ENCODE measurements around the gene MRPL4. TPM values are rescaled to one million over a fixed set of nuclear protein-coding genes. Genes with fewer than 3 reads are reported as not detected.
A peak's percentile ranks its signal among the peaks of the same experiment; 100 is the strongest.

MRPL4 gene
- total and polyA plus RNA-seq, 4 donors, result 21.5 to 74.8 (median 33.7) TPM

DNA sequence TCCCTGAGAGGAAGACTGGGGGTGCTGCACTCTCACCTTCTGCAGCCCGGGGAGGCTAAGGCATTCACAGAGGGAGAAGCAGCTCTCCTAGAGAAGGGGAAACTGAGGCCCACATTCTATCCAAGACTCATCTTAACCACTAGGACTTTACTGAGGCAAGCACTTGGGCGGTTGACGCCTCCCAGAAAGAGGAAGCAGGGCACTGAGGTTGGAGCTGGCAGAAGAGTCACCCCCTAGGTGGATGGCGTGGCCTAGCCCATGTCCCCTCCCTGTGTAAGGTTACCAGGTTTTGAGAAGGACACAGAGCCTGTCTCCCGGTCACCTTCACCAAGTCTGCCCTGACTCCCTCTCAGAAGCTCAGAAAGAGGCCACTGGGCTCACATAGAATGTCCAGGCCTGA is 23.6 kb upstream of the MRPL4 start:
- Histone ChIP-seq H3K27ac (ENCODE audit: low read depth in 1 of 2, low read length in 2 of 2) (no peak overlapping the region), H3K9me3 (ENCODE audit: control insufficient read depth in 4 of 4, low read length in 3 of 4) (no peaks in the 10 kb centered on the region), H3K4me1 (ENCODE audit: control insufficient read depth in 4 of 4, insufficient read depth in 4 of 4, low read length in 3 of 4) (peaks cover 0 to 15% (median 8%) of the 10 kb centered on the region in 4 donors), H3K9ac (ENCODE audit: low read depth in 1 of 2, low read length in 2 of 2) (peak overlapping the region in 1 of 2 donors; percentile 8), H3K4me3 (ENCODE audit: low read depth in 1 of 3, low read length in 3 of 3) (no peak overlapping the region), H3K36me3 (ENCODE audit: control insufficient read depth in 4 of 4, insufficient read depth in 3 of 4, low read depth in 1 of 4, low read length in 3 of 4) (peaks cover 0 to 3% (median 0%) of the 10 kb centered on the region in 4 donors), H3K27me3 (ENCODE audit: control insufficient read depth in 4 of 4, insufficient read depth in 4 of 4, low read length in 3 of 4) (no peaks in the 10 kb centered on the region)
- no peak for TF ChIP-seq TAF1 (conservative IDR thresholded peaks at IDR 0.05)
- TF ChIP-seq, protein P1, sequence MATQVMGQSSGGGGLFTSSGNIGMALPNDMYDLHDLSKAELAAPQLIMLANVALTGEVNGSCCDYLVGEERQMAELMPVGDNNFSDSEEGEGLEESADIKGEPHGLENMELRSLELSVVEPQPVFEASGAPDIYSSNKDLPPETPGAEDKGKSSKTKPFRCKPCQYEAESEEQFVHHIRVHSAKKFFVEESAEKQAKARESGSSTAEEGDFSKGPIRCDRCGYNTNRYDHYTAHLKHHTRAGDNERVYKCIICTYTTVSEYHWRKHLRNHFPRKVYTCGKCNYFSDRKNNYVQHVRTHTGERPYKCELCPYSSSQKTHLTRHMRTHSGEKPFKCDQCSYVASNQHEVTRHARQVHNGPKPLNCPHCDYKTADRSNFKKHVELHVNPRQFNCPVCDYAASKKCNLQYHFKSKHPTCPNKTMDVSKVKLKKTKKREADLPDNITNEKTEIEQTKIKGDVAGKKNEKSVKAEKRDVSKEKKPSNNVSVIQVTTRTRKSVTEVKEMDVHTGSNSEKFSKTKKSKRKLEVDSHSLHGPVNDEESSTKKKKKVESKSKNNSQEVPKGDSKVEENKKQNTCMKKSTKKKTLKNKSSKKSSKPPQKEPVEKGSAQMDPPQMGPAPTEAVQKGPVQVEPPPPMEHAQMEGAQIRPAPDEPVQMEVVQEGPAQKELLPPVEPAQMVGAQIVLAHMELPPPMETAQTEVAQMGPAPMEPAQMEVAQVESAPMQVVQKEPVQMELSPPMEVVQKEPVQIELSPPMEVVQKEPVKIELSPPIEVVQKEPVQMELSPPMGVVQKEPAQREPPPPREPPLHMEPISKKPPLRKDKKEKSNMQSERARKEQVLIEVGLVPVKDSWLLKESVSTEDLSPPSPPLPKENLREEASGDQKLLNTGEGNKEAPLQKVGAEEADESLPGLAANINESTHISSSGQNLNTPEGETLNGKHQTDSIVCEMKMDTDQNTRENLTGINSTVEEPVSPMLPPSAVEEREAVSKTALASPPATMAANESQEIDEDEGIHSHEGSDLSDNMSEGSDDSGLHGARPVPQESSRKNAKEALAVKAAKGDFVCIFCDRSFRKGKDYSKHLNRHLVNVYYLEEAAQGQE (IDR thresholded peaks at IDR 0.05), result no peak
- TF ChIP-seq FOXA1 (IDR thresholded peaks at IDR 0.05), result no peak
- TF ChIP-seq, protein P2, sequence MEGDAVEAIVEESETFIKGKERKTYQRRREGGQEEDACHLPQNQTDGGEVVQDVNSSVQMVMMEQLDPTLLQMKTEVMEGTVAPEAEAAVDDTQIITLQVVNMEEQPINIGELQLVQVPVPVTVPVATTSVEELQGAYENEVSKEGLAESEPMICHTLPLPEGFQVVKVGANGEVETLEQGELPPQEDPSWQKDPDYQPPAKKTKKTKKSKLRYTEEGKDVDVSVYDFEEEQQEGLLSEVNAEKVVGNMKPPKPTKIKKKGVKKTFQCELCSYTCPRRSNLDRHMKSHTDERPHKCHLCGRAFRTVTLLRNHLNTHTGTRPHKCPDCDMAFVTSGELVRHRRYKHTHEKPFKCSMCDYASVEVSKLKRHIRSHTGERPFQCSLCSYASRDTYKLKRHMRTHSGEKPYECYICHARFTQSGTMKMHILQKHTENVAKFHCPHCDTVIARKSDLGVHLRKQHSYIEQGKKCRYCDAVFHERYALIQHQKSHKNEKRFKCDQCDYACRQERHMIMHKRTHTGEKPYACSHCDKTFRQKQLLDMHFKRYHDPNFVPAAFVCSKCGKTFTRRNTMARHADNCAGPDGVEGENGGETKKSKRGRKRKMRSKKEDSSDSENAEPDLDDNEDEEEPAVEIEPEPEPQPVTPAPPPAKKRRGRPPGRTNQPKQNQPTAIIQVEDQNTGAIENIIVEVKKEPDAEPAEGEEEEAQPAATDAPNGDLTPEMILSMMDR (IDR thresholded peaks at IDR 0.05; ENCODE audit: low read depth, low read length, missing input control), result no peak
- no peak for TF ChIP-seq HNF4G (IDR thresholded peaks at IDR 0.05)
- TF ChIP-seq EGR1 (IDR thresholded peaks at IDR 0.05; ENCODE audit: low read depth in 2 of 2), result no peak
- DNase-seq (ENCODE audit: low spot score), result no peak
- 85% methylated on average over 5 of the region's 5 CpGs for WGBS

DNA sequence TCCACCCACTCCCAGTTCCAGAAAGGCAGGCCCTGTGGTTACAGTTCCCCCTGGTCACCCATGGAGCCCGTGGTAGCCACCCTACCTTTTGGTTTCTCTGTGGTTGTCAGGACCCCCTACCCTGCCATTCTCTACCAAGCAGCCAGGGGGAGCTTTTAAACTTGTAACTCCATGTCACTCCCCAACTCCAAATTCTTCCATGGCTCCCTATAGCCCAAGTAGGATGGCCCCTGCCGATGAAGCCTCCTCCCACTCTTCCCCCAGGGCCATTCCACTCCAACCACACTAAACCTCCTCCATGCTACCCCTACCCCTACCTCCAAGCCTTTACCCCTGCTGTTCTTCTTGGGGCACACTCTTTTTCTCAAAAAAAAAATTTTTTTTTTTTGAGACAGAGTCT is 23.1 kb upstream of the MRPL4 start:
- no peak overlapping the region for H3K4me3 ChIP-seq (ENCODE audit: low read depth in 1 of 3, low read length in 3 of 3)
- H3K27ac ChIP-seq (ENCODE audit: low read depth in 1 of 2, low read length in 2 of 2), result no peak overlapping the region
- no peaks in the 10 kb centered on the region for H3K27me3 ChIP-seq (ENCODE audit: control insufficient read depth in 4 of 4, insufficient read depth in 4 of 4, low read length in 3 of 4)
- H3K36me3 ChIP-seq (ENCODE audit: control insufficient read depth in 4 of 4, insufficient read depth in 3 of 4, low read depth in 1 of 4, low read length in 3 of 4), result peaks cover 0 to 2% (median 0%) of the 10 kb centered on the region in 4 donors
- WGBS, result 58% methylated on average over 2 of the region's 2 CpGs
- no peak for DNase-seq (ENCODE audit: low spot score)
- TF ChIP-seq RAD21 (IDR thresholded peaks at IDR 0.05), result peak; percentile 45 to 77
- TF ChIP-seq TAF1 (conservative IDR thresholded peaks at IDR 0.05), result no peak
- TF ChIP-seq, protein P1 (IDR thresholded peaks at IDR 0.05), result no peak
- TF ChIP-seq, protein P3, sequence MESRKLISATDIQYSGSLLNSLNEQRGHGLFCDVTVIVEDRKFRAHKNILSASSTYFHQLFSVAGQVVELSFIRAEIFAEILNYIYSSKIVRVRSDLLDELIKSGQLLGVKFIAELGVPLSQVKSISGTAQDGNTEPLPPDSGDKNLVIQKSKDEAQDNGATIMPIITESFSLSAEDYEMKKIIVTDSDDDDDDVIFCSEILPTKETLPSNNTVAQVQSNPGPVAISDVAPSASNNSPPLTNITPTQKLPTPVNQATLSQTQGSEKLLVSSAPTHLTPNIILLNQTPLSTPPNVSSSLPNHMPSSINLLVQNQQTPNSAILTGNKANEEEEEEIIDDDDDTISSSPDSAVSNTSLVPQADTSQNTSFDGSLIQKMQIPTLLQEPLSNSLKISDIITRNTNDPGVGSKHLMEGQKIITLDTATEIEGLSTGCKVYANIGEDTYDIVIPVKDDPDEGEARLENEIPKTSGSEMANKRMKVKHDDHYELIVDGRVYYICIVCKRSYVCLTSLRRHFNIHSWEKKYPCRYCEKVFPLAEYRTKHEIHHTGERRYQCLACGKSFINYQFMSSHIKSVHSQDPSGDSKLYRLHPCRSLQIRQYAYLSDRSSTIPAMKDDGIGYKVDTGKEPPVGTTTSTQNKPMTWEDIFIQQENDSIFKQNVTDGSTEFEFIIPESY (IDR thresholded peaks at IDR 0.05), result no peak
- no peak for TF ChIP-seq EGR1 (IDR thresholded peaks at IDR 0.05; ENCODE audit: low read depth in 2 of 2)
- TF ChIP-seq NR2F2 (IDR thresholded peaks at IDR 0.05), result no peak
- no peak for TF ChIP-seq HNF4G (IDR thresholded peaks at IDR 0.05)
- no peak for TF ChIP-seq GABPA (IDR thresholded peaks at IDR 0.05 in 1 of 2, conservative IDR thresholded peaks at IDR 0.05 in 1 of 2)
- no peak for TF ChIP-seq RXRA (IDR thresholded peaks at IDR 0.05)
- no peak for TF ChIP-seq SP1 (IDR thresholded peaks at IDR 0.05)
- no peak for TF ChIP-seq JUND (IDR thresholded peaks at IDR 0.05)
- TF ChIP-seq, protein P2 (IDR thresholded peaks at IDR 0.05; ENCODE audit: low read depth, low read length, missing input control), result peak; percentile 48
- no peak for TF ChIP-seq FOXA1 (IDR thresholded peaks at IDR 0.05)
- TF ChIP-seq, protein P4, sequence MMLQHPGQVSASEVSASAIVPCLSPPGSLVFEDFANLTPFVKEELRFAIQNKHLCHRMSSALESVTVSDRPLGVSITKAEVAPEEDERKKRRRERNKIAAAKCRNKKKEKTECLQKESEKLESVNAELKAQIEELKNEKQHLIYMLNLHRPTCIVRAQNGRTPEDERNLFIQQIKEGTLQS (IDR thresholded peaks at IDR 0.05), result no peak
- no peak for TF ChIP-seq HNF4A (conservative IDR thresholded peaks at IDR 0.05)
- TF ChIP-seq FOXA2 (IDR thresholded peaks at IDR 0.05), result no peak
- TF ChIP-seq, protein P5, sequence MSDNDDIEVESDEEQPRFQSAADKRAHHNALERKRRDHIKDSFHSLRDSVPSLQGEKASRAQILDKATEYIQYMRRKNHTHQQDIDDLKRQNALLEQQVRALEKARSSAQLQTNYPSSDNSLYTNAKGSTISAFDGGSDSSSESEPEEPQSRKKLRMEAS (IDR thresholded peaks at IDR 0.05), result no peak
- H3K4me1 ChIP-seq (ENCODE audit: control insufficient read depth in 4 of 4, insufficient read depth in 4 of 4, low read length in 3 of 4), result peaks cover 0 to 15% (median 8%) of the 10 kb centered on the region in 4 donors
- peak overlapping the region in 1 of 2 donors; percentile 8 for H3K9ac ChIP-seq (ENCODE audit: low read depth in 1 of 2, low read length in 2 of 2)
- no peaks in the 10 kb centered on the region for H3K9me3 ChIP-seq (ENCODE audit: control insufficient read depth in 4 of 4, low read length in 3 of 4)

Measured in liver (tissue), 9 donors.